Measurements from ENCODE around the gene TENM4. TPM values are rescaled to one million over a fixed set of nuclear protein-coding genes. Genes with fewer than 3 reads are reported as not detected.

TENM4 gene
- total and polyA plus RNA-seq, 10 of the 15 experiments (the other 5 are each of a cell fraction or from before 2014, with no cell fraction given) = 0.03 to 0.12 (median 0.06) TPM; not detected in 7

DNA sequence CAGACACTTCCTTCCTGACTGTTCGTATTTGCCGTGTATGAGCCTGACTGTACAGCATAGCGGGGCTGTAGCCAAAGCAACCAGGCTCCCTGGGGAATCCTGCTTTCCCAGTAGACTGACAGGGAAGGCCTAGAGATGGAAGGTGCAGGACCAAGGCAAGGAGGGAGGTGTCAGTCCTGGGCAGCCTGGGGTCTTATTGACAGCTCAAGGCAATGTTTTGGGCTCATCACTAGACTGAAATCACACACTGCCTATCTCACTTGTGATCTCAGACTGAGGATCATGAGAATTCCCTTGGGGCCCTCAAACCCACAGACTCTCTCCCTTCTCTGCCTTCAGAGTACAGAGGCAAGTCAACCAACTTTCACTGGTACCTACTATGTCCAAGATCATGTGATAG is 519.3 kb downstream of the TENM4 start:
- no peak for DNase-seq (ENCODE audit: low read depth, low spot score)
- no TSS peak for BruUV-seq (replicated peaks)
- Histone ChIP-seq H2AFZ (ENCODE audit: control insufficient read depth, low read depth, low read length) (no peak overlapping the region), H3K27ac (ENCODE audit: control insufficient read depth, insufficient read depth) (no peak overlapping the region), H3K9ac (ENCODE audit: control insufficient read depth, insufficient read depth, low read length) (no peak overlapping the region), H3K79me2 (ENCODE audit: control insufficient read depth, insufficient read depth, low read length) (no peaks in the 10 kb centered on the region), H3K27me3 (replicated peaks in 1 of 2; ENCODE audit: control insufficient read depth in 2 of 2, insufficient read depth in 2 of 2, low read length in 1 of 2) (no peaks in the 10 kb centered on the region), H3K9me3 (replicated peaks; ENCODE audit: control insufficient read depth, insufficient read depth, low read length) (no peaks in the 10 kb centered on the region), H3K4me1 (ENCODE audit: control insufficient read depth, insufficient read depth, low read length) (no peaks in the 10 kb centered on the region), H3K4me2 (ENCODE audit: control insufficient read depth, insufficient read depth) (no peak overlapping the region), H4K20me1 (ENCODE audit: control insufficient read depth, insufficient read depth) (no peaks in the 10 kb centered on the region), H3K4me3 (no peak overlapping the region), H3K36me3 (ENCODE audit: control insufficient read depth in 2 of 2, insufficient read depth in 2 of 2, low read length in 1 of 2) (no peaks in the 10 kb centered on the region)
- TF ChIP-seq RELA (IDR thresholded peaks at IDR 0.05; ENCODE audit: borderline replicate concordance, partially characterized antibody) (no peak), MEF2B (IDR thresholded peaks at IDR 0.05; ENCODE audit: partially characterized antibody, poor library complexity, severe bottlenecking) (peak; percentile 66)
- TF ChIP-seq, protein P1, sequence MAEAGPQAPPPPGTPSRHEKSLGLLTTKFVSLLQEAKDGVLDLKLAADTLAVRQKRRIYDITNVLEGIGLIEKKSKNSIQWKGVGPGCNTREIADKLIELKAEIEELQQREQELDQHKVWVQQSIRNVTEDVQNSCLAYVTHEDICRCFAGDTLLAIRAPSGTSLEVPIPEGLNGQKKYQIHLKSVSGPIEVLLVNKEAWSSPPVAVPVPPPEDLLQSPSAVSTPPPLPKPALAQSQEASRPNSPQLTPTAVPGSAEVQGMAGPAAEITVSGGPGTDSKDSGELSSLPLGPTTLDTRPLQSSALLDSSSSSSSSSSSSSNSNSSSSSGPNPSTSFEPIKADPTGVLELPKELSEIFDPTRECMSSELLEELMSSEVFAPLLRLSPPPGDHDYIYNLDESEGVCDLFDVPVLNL (IDR thresholded peaks at IDR 0.05; ENCODE audit: low read depth, low read length) = no peak
- no peak for FAIRE-seq
- ChIA-PET SMC1A (ENCODE audit: uncharacterized antibody, unreplicated experiment) (no interaction called here), POLR2A (no interaction called here), CTCF (no interaction called here), RAD21 (ENCODE audit: unreplicated experiment) (no interaction called here)
- intact Hi-C loops (cut with micrococcal nuclease; ENCODE audit: unreplicated experiment) = no loop called here
- ATAC-seq = peak; percentile 38; the same call in 1 of the 3 replicates
- WGBS (ENCODE audit: insufficient coverage, insufficient replicate concordance, low lambda C conversion rate, missing lambda C conversion rate) = 2% methylated on average over 3 of the region's 3 CpGs
- in situ Hi-C loops (cut with MboI) = no loop called here

DNA sequence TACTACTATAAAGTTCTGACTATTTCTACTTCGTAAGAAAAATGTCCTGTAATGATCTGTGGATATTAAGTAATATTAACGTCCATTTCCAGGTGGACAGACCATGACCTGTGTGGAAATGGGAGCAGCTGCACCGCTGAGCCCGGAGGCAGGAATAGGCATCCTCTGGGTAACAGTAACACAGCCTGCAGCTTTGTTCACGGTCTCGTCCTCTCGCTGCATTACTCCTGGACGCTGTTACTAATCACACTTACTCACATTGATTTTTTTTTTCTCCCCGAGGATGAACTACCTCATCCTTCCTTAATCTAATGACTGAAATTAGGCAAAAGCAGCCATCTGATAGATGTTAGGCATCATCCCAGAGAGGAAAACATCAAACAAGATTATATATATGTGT is 520.5 kb downstream of the TENM4 start:
- CTCF ChIA-PET = interaction anchor here (0.6 kb wide), 1 partner anchor 156 kb away, joined by 3 read pairs; no protein-coding TSS in a partner anchor
- Histone ChIP-seq H3K27me3 (replicated peaks in 1 of 2; ENCODE audit: control insufficient read depth in 2 of 2, insufficient read depth in 2 of 2, low read length in 1 of 2) (no peaks in the 10 kb centered on the region), H3K27ac (ENCODE audit: control insufficient read depth, insufficient read depth) (no peak overlapping the region), H3K9me3 (replicated peaks; ENCODE audit: control insufficient read depth, insufficient read depth, low read length) (no peaks in the 10 kb centered on the region), H3K9ac (ENCODE audit: control insufficient read depth, insufficient read depth, low read length) (no peak overlapping the region), H3K4me2 (ENCODE audit: control insufficient read depth, insufficient read depth) (no peak overlapping the region), H3K36me3 (ENCODE audit: control insufficient read depth in 2 of 2, insufficient read depth in 2 of 2, low read length in 1 of 2) (no peaks in the 10 kb centered on the region), H4K20me1 (ENCODE audit: control insufficient read depth, insufficient read depth) (no peaks in the 10 kb centered on the region), H3K4me3 (no peak overlapping the region), H3K4me1 (ENCODE audit: control insufficient read depth, insufficient read depth, low read length) (no peaks in the 10 kb centered on the region), H3K79me2 (ENCODE audit: control insufficient read depth, insufficient read depth, low read length) (no peaks in the 10 kb centered on the region), H2AFZ (ENCODE audit: control insufficient read depth, low read depth, low read length) (no peak overlapping the region)
- RAD21 ChIA-PET (ENCODE audit: unreplicated experiment) = no interaction called here
- DNase-seq (ENCODE audit: low read depth, low spot score) (no peak), FAIRE-seq (no peak), ATAC-seq (no peak)
- BruUV-seq (replicated peaks) = no TSS peak
- in situ Hi-C loops (cut with MboI) (no loop called here), intact Hi-C loops (cut with micrococcal nuclease; ENCODE audit: unreplicated experiment) (no loop called here)
- 15% methylated on average over 9 of the region's 9 CpGs for WGBS (ENCODE audit: insufficient coverage, insufficient replicate concordance, low lambda C conversion rate, missing lambda C conversion rate)
- SMC1A ChIA-PET (ENCODE audit: uncharacterized antibody, unreplicated experiment) = no interaction called here
- POLR2A ChIA-PET = no interaction called here
- TF ChIP-seq SREBF1 (IDR thresholded peaks at IDR 0.05; ENCODE audit: low read length) (no peak), NFIC (IDR thresholded peaks at IDR 0.05; ENCODE audit: low read depth, low read length) (no peak), CBX5 (IDR thresholded peaks at IDR 0.05; ENCODE audit: low read depth) (no peak), BRCA1 (IDR thresholded peaks at IDR 0.05; ENCODE audit: low read depth, low read length) (no peak), NR2C1 (IDR thresholded peaks at IDR 0.05) (no peak), ZNF274 (IDR thresholded peaks at IDR 0.05; ENCODE audit: insufficient read depth, insufficient read length) (no peak), NRF1 (conservative IDR thresholded peaks at IDR 0.05; ENCODE audit: low read depth, low read length) (no peak)
- TF ChIP-seq, protein P1 (IDR thresholded peaks at IDR 0.05; ENCODE audit: low read depth, low read length) = no peak
- TF ChIP-seq, protein P2, sequence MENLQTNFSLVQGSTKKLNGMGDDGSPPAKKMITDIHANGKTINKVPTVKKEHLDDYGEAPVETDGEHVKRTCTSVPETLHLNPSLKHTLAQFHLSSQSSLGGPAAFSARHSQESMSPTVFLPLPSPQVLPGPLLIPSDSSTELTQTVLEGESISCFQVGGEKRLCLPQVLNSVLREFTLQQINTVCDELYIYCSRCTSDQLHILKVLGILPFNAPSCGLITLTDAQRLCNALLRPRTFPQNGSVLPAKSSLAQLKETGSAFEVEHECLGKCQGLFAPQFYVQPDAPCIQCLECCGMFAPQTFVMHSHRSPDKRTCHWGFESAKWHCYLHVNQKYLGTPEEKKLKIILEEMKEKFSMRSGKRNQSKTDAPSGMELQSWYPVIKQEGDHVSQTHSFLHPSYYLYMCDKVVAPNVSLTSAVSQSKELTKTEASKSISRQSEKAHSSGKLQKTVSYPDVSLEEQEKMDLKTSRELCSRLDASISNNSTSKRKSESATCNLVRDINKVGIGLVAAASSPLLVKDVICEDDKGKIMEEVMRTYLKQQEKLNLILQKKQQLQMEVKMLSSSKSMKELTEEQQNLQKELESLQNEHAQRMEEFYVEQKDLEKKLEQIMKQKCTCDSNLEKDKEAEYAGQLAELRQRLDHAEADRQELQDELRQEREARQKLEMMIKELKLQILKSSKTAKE (IDR thresholded peaks at IDR 0.05; ENCODE audit: low read depth, poor library complexity, severe bottlenecking) = no peak
